CD4-positive, alpha-beta memory T cell (primary cell): ENCODE measurements around the gene FHIT. TPM values are rescaled to one million over a fixed set of nuclear protein-coding genes. Genes with fewer than 3 reads are reported as not detected.
A peak's percentile ranks its signal among the peaks of the same experiment; 100 is the strongest.

Source experiments
- CTCF ChIA-PET: fragments of 350-600 bp; sonication (Branson Sonifier 250); formaldehyde crosslinking; loops from one replicate; lab custom pipeline; 2021; ENCODE audit warnings: inconsistent platforms; ENCODE audit not compliant: partially characterized antibody; lab: Charles Lee
- POLR2A ChIA-PET: fragments of 350-600 bp; sonication (Branson Sonifier 250); formaldehyde crosslinking; loops from one replicate; lab custom pipeline; 2021; ENCODE audit not compliant: partially characterized antibody; lab: Charles Lee
- DNase-seq, 5 donors: peaks; one replicate each; pipeline versions ENCODE4 v3.0.0 to v3.0.0-alpha.2; 2020 to 2022; ENCODE audit warnings: mixed read lengths in 1 of 5
- H3K27ac ChIP-seq: one replicate; pipeline ENCODE4 v1.7.0; 2013; ENCODE audit warnings: low read depth, low read length
- H3K27me3 ChIP-seq: 2 replicates; pipeline ENCODE4 v1.7.0; 2013; ENCODE audit warnings: mild to moderate bottlenecking, low read length, moderate library complexity; ENCODE audit not compliant: insufficient read depth
- H3K36me3 ChIP-seq: 2 replicates; pipeline ENCODE4 v1.7.0; 2013; ENCODE audit warnings: mild to moderate bottlenecking, low read length, moderate library complexity; ENCODE audit not compliant: insufficient read depth
- H3K4me1 ChIP-seq: 2 replicates; pipeline ENCODE4 v1.7.0; 2013; ENCODE audit warnings: mild to moderate bottlenecking, low read length, moderate library complexity; ENCODE audit not compliant: insufficient read depth
- H3K4me3 ChIP-seq, 2 donors: one replicate each; pipeline ENCODE4 v1.7.0; 2013; ENCODE audit warnings: low read length in 2 of 2, mild to moderate bottlenecking in 1 of 2
- H3K9me3 ChIP-seq, 2 donors: one replicate each; pipeline ENCODE4 v1.7.0; 2013; ENCODE audit warnings: low read length in 2 of 2, control low read depth in 1 of 2; ENCODE audit not compliant: control insufficient read depth in 1 of 2
- H3K27ac Mint-ChIP-seq, 7 donors: one replicate each; pipeline ENCODE4 v1.8.0; 2020 to 2021; ENCODE audit warnings: mixed read lengths in 7 of 7, mild to moderate bottlenecking in 6 of 7, inconsistent platforms in 3 of 7, moderate library complexity in 3 of 7
- H3K27me3 Mint-ChIP-seq, 2 donors: one replicate each; pipeline ENCODE4 v1.8.0; 2020 to 2021; ENCODE audit warnings: mixed read lengths in 2 of 2
- H3K36me3 Mint-ChIP-seq, 2 donors: one replicate each; pipeline ENCODE4 v1.8.0; 2020 to 2021; ENCODE audit warnings: mixed read lengths in 2 of 2, inconsistent platforms in 1 of 2, mild to moderate bottlenecking in 1 of 2
- H3K4me1 Mint-ChIP-seq, 4 donors: one replicate each; pipeline ENCODE4 v1.8.0; 2020 to 2021; ENCODE audit warnings: mixed read lengths in 4 of 4, mild to moderate bottlenecking in 1 of 4
- H3K4me3 Mint-ChIP-seq, 8 donors: one replicate each; pipeline ENCODE4 v1.8.0; 2020 to 2021; ENCODE audit warnings: mixed read lengths in 8 of 8, mild to moderate bottlenecking in 7 of 8, moderate library complexity in 6 of 8, inconsistent platforms in 3 of 8
- H3K9me3 Mint-ChIP-seq, 8 donors: one replicate each; pipeline ENCODE4 v1.8.0; 2020 to 2021; ENCODE audit warnings: mixed read lengths in 8 of 8, mild to moderate bottlenecking in 5 of 8, inconsistent platforms in 3 of 8, moderate library complexity in 1 of 8
- intact Hi-C: fragments of 100-400 bp; cut with micrococcal nuclease; formaldehyde crosslinking; loops from one replicate; pipeline ENCODE4 v1.15.1; 2023
- polyA plus RNA-seq, 2 donors: library from polyadenylated mRNA; unstranded; fragments of 300-500 nt; fragmentation: Illumina TruSeq; gene quantifications; one replicate each; pipeline ENCODE4 v1.2.3, GENCODE V29; 2021
- total RNA-seq, 2 experiments: library from RNA; stranded (reverse); gene quantifications; one replicate each; pipeline ENCODE4 v1.2.3, GENCODE V29; 2021

Gene FHIT
- total and polyA plus RNA-seq, 4 experiments from 2014 or later = 8.5 to 58.7 (median 33.2) TPM

GRCh38 chr3:60575718-60576272 is 675.5 kb downstream of the FHIT start:
- no peak overlapping the region for H3K27ac ChIP-seq
- POLR2A ChIA-PET = no interaction called here

GRCh38 chr3:60574046-60574769 is 677.0 kb downstream of the FHIT start:
- H3K27ac ChIP-seq = no peak overlapping the region
- no peak for DNase-seq
- H3K4me3 ChIP-seq = no peak overlapping the region
- H3K27ac Mint-ChIP-seq = no peak overlapping the region
- intact Hi-C loops = no loop called here
- H3K4me3 Mint-ChIP-seq = no peak overlapping the region
- no peaks in the 10 kb centered on the region for H3K9me3 ChIP-seq
- no peaks in the 10 kb centered on the region for H3K36me3 Mint-ChIP-seq
- no peaks in the 10 kb centered on the region for H3K27me3 Mint-ChIP-seq
- no peaks in the 10 kb centered on the region for H3K4me1 Mint-ChIP-seq
- H3K4me1 ChIP-seq = no peaks in the 10 kb centered on the region
- POLR2A ChIA-PET = no interaction called here
- no peaks in the 10 kb centered on the region for H3K36me3 ChIP-seq
- peaks cover 0 to 3% (median 0%) of the 10 kb centered on the region in 8 donors for H3K9me3 Mint-ChIP-seq
- no peaks in the 10 kb centered on the region for H3K27me3 ChIP-seq
- CTCF ChIA-PET = interaction anchor here (0.7 to 1.1 kb wide), 2 partner anchors 14 to 124 kb away, joined by 3 to 4 read pairs; no protein-coding TSS in a partner anchor

More at GRCh38 chr3:60575718-60576272, 675.5 kb downstream of the FHIT start:
- Mint-ChIP-seq H3K4me1 (no peaks in the 10 kb centered on the region), H3K27ac (no peak overlapping the region), H3K27me3 (no peaks in the 10 kb centered on the region), H3K36me3 (no peaks in the 10 kb centered on the region), H3K9me3 (peaks cover 0 to 3% (median 0%) of the 10 kb centered on the region in 8 donors), H3K4me3 (no peak overlapping the region)
- peak in 1 of 5 donors; percentile 27 for DNase-seq
- intact Hi-C loops = no loop called here
- H3K4me1 ChIP-seq = no peaks in the 10 kb centered on the region
- H3K36me3 ChIP-seq = no peaks in the 10 kb centered on the region
- H3K9me3 ChIP-seq = no peaks in the 10 kb centered on the region
- no peaks in the 10 kb centered on the region for H3K27me3 ChIP-seq
- CTCF ChIA-PET = no interaction called here
- no peak overlapping the region for H3K4me3 ChIP-seq

GRCh38 chr3:60573494-60573893 is 677.8 kb downstream of the FHIT start:
- Histone ChIP-seq H3K4me1 (no peaks in the 10 kb centered on the region), H3K27me3 (no peaks in the 10 kb centered on the region), H3K36me3 (no peaks in the 10 kb centered on the region), H3K9me3 (no peaks in the 10 kb centered on the region), H3K27ac (no peak overlapping the region), H3K4me3 (no peak overlapping the region)
- DNase-seq = no peak
- ChIA-PET CTCF (interaction anchor here (0.7 to 1.1 kb wide), 2 partner anchors 10 to 13 kb away, joined by 3 read pairs; no protein-coding TSS in a partner anchor), POLR2A (no interaction called here)
- Mint-ChIP-seq H3K9me3 (peaks cover 0 to 3% (median 0%) of the 10 kb centered on the region in 8 donors), H3K27me3 (no peaks in the 10 kb centered on the region), H3K4me1 (no peaks in the 10 kb centered on the region), H3K27ac (no peak overlapping the region), H3K4me3 (no peak overlapping the region), H3K36me3 (no peaks in the 10 kb centered on the region)
- intact Hi-C loops = no loop called here

GRCh38 chr3:60571511-60571910 is 679.7 kb downstream of the FHIT start:
- peaks cover 0 to 6% (median 0%) of the 10 kb centered on the region in 8 donors for H3K9me3 Mint-ChIP-seq
- intact Hi-C loops = no loop called here
- CTCF ChIA-PET = no interaction called here

GRCh38 chr3:60557122-60557521 is 694.1 kb downstream of the FHIT start:
- intact Hi-C loops = no loop called here
- H3K36me3 ChIP-seq = no peaks in the 10 kb centered on the region
- H3K27ac Mint-ChIP-seq = no peak overlapping the region
- no peak overlapping the region for H3K4me3 ChIP-seq
- no peaks in the 10 kb centered on the region for H3K9me3 Mint-ChIP-seq
- H3K4me1 Mint-ChIP-seq = no peaks in the 10 kb centered on the region
- no peaks in the 10 kb centered on the region for H3K27me3 Mint-ChIP-seq
- H3K4me1 ChIP-seq = no peaks in the 10 kb centered on the region
- H3K27ac ChIP-seq = no peak overlapping the region
- ChIA-PET POLR2A (no interaction called here), CTCF (no interaction called here)
- H3K4me3 Mint-ChIP-seq = no peak overlapping the region
- no peak for DNase-seq
- H3K36me3 Mint-ChIP-seq = no peaks in the 10 kb centered on the region
- H3K27me3 ChIP-seq = no peaks in the 10 kb centered on the region
- no peaks in the 10 kb centered on the region for H3K9me3 ChIP-seq

More at GRCh38 chr3:60571511-60571910, 679.7 kb downstream of the FHIT start:
- Histone ChIP-seq H3K4me1 (no peaks in the 10 kb centered on the region), H3K27ac (no peak overlapping the region), H3K27me3 (no peaks in the 10 kb centered on the region), H3K4me3 (no peak overlapping the region), H3K9me3 (no peaks in the 10 kb centered on the region), H3K36me3 (no peaks in the 10 kb centered on the region)
- Mint-ChIP-seq H3K4me1 (no peaks in the 10 kb centered on the region), H3K4me3 (no peak overlapping the region), H3K27ac (peak overlapping the region in 1 of 7 donors; percentile 44), H3K36me3 (no peaks in the 10 kb centered on the region), H3K27me3 (no peaks in the 10 kb centered on the region)
- DNase-seq = no peak
- POLR2A ChIA-PET = no interaction called here

GRCh38 chr3:60555686-60556354 is 695.4 kb downstream of the FHIT start:
- Mint-ChIP-seq H3K27me3 (no peaks in the 10 kb centered on the region), H3K36me3 (no peaks in the 10 kb centered on the region), H3K27ac (no peak overlapping the region), H3K9me3 (peaks cover 0 to 2% (median 0%) of the 10 kb centered on the region in 8 donors), H3K4me3 (no peak overlapping the region), H3K4me1 (peaks cover 0 to 3% (median 0%) of the 10 kb centered on the region in 4 donors)
- intact Hi-C loops = no loop called here
- H3K27ac ChIP-seq = no peak overlapping the region
- no peaks in the 10 kb centered on the region for H3K36me3 ChIP-seq
- H3K27me3 ChIP-seq = no peaks in the 10 kb centered on the region
- ChIA-PET CTCF (no interaction called here), POLR2A (no interaction called here)
- DNase-seq = no peak
- no peaks in the 10 kb centered on the region for H3K9me3 ChIP-seq
- no peak overlapping the region for H3K4me3 ChIP-seq
- no peaks in the 10 kb centered on the region for H3K4me1 ChIP-seq

GRCh38 chr3:60553144-60553543 is 698.1 kb downstream of the FHIT start:
- peaks cover 0 to 4% (median 0%) of the 10 kb centered on the region in 8 donors for H3K9me3 Mint-ChIP-seq
- no peaks in the 10 kb centered on the region for H3K36me3 Mint-ChIP-seq
- H3K27ac Mint-ChIP-seq = no peak overlapping the region
- peaks cover 0 to 6% (median 0%) of the 10 kb centered on the region in 4 donors for H3K4me1 Mint-ChIP-seq
- no peaks in the 10 kb centered on the region for H3K27me3 Mint-ChIP-seq
- H3K4me1 ChIP-seq = no peaks in the 10 kb centered on the region
- no peak overlapping the region for H3K4me3 Mint-ChIP-seq
- no peaks in the 10 kb centered on the region for H3K36me3 ChIP-seq
- ChIA-PET CTCF (no interaction called here), POLR2A (no interaction called here)
- no peak overlapping the region for H3K4me3 ChIP-seq
- DNase-seq = no peak
- H3K27me3 ChIP-seq = no peaks in the 10 kb centered on the region
- H3K9me3 ChIP-seq = no peaks in the 10 kb centered on the region
- H3K27ac ChIP-seq = no peak overlapping the region
- intact Hi-C loops = no loop called here
